Measurements from ENCODE around the gene GBX1. TPM values are rescaled to one million over a fixed set of nuclear protein-coding genes. Genes with fewer than 3 reads are reported as not detected.

GBX1 gene
- total and polyA plus RNA-seq, 2 of the 4 experiments (the other 2 are of a cell fraction), result not detected

GRCh38 chr7:151201344-151201743 lies 33.9 kb upstream of the GBX1 start:
- in situ Hi-C loops (cut with MboI; ENCODE audit: low sequenced_read_pairs), result no loop called here
- H3K18ac ChIP-seq (ENCODE audit: low read depth, low read length), result no peak overlapping the region
- H3K4me2 ChIP-seq (ENCODE audit: low read depth, low read length), result no peak overlapping the region
- no peak overlapping the region for H2BK15ac ChIP-seq (ENCODE audit: low read depth, low read length)
- no peak overlapping the region for H3K4ac ChIP-seq (ENCODE audit: low read depth, low read length)
- BruUV-seq (replicated peaks), result no TSS peak
- no peak overlapping the region for H2AK5ac ChIP-seq (ENCODE audit: low read depth, low read length)
- H4K91ac ChIP-seq (ENCODE audit: insufficient read depth, low read depth, low read length), result no peak overlapping the region
- DNase-seq, result no peak
- no peak overlapping the region for H3K27ac ChIP-seq (ENCODE audit: insufficient read depth, low read length)
- no peak overlapping the region for H2BK120ac ChIP-seq (ENCODE audit: low read depth, low read length)
- H3K23ac ChIP-seq (ENCODE audit: low read depth, low read length), result no peak overlapping the region
- H3K4me1 ChIP-seq (ENCODE audit: control insufficient read depth, insufficient read depth, low read length), result no peaks in the 10 kb centered on the region
- H3K4me3 ChIP-seq (ENCODE audit: insufficient read depth, low read depth, low read length), result no peak overlapping the region
- dilution Hi-C loops (cut with HindIII; ENCODE audit: low sequenced_read_pairs, unreplicated experiment), result no loop called here
- TF ChIP-seq CHD1 (IDR thresholded peaks at IDR 0.05; ENCODE audit: low read depth, low read length) (no peak), MAZ (IDR thresholded peaks at IDR 0.05; ENCODE audit: borderline replicate concordance, low read depth, low read length) (no peak), RAD21 (IDR thresholded peaks at IDR 0.05; ENCODE audit: low read length) (no peak), USF2 (IDR thresholded peaks at IDR 0.05; ENCODE audit: low read depth, low read length) (no peak), MAFK (IDR thresholded peaks at IDR 0.05; ENCODE audit: low read depth, low read length) (no peak), BHLHE40 (IDR thresholded peaks at IDR 0.05; ENCODE audit: low read depth, low read length) (no peak), SMC3 (IDR thresholded peaks at IDR 0.05; ENCODE audit: low read depth, low read length) (no peak), NFE2L2 (IDR thresholded peaks at IDR 0.05; ENCODE audit: low read depth, low read length) (no peak), MXI1 (IDR thresholded peaks at IDR 0.05; ENCODE audit: borderline replicate concordance, low read depth, low read length) (no peak)
- TF ChIP-seq, protein P1, sequence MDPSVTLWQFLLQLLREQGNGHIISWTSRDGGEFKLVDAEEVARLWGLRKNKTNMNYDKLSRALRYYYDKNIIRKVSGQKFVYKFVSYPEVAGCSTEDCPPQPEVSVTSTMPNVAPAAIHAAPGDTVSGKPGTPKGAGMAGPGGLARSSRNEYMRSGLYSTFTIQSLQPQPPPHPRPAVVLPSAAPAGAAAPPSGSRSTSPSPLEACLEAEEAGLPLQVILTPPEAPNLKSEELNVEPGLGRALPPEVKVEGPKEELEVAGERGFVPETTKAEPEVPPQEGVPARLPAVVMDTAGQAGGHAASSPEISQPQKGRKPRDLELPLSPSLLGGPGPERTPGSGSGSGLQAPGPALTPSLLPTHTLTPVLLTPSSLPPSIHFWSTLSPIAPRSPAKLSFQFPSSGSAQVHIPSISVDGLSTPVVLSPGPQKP (IDR thresholded peaks at IDR 0.05; ENCODE audit: borderline replicate concordance, low read depth, low read length), result no peak
- POLR2A ChIA-PET (ENCODE audit: unreplicated experiment), result no interaction called here
- H4K5ac ChIP-seq (ENCODE audit: low read depth, low read length), result no peak overlapping the region
- peaks cover 92% of the 10 kb centered on the region for H3K27me3 ChIP-seq (ENCODE audit: control insufficient read depth, insufficient read depth, low read length)
- H3K9me1 ChIP-seq (ENCODE audit: insufficient read depth, low read length), result no peaks in the 10 kb centered on the region
- no peak overlapping the region for H3K56ac ChIP-seq (ENCODE audit: extremely low read depth, insufficient read depth, low read length)
- H3K36me3 ChIP-seq (ENCODE audit: control insufficient read depth, insufficient read depth, low read length), result no peaks in the 10 kb centered on the region
- no peak overlapping the region for H2AFZ ChIP-seq (replicated peaks; ENCODE audit: low read length, poor library complexity)
- H3K79me1 ChIP-seq (ENCODE audit: low read depth in 1 of 2, low read length in 2 of 2), result no peaks in the 10 kb centered on the region
- WGBS, 2 experiments (ENCODE audit: extremely low coverage in 2 of 2, insufficient read length in 1 of 2), result 40% methylated on average over 1 of the region's 3 CpGs; no CpG with 5 or more reads in 1 of the 2 experiments
- H2BK20ac ChIP-seq (ENCODE audit: low read depth, low read length), result no peak overlapping the region
- no peak overlapping the region for H3K14ac ChIP-seq (replicated peaks; ENCODE audit: low read depth, low read length)
- no peak overlapping the region for H2BK5ac ChIP-seq (ENCODE audit: low read depth, low read length, poor library complexity, severe bottlenecking)
- CTCF ChIA-PET, result no interaction called here
- ATAC-seq (ENCODE audit: low read depth), result no peak
- no peak overlapping the region for H2AK9ac ChIP-seq (replicated peaks; ENCODE audit: low read depth, low read length, poor library complexity)
- no peak overlapping the region for H4K8ac ChIP-seq (ENCODE audit: low read depth in 2 of 2, low read length in 2 of 2)
- no peaks in the 10 kb centered on the region for H4K20me1 ChIP-seq (ENCODE audit: insufficient read depth, low read length)
- H3K9ac ChIP-seq (ENCODE audit: low read depth, low read length), result no peak overlapping the region
- no peaks in the 10 kb centered on the region for H3K9me3 ChIP-seq (ENCODE audit: control insufficient read depth, insufficient read depth, low read length)
- intact Hi-C loops (cut with micrococcal nuclease), result no loop called here
